Nephron progenitor cell (in vitro differentiated cells): Measurements from ENCODE around the gene MTR.

Experiments used
- DNase-seq: peaks from one replicate; pipeline ENCODE4 v3.0.0; 2021
- H3K27ac Mint-ChIP-seq: 2 replicates; pipeline ENCODE4 v1.8.0; 2021; ENCODE audit warnings: mild to moderate bottlenecking, moderate library complexity, mixed read lengths
- H3K27me3 Mint-ChIP-seq: 2 replicates; pipeline ENCODE4 v1.8.0; 2021; ENCODE audit warnings: mild to moderate bottlenecking, low read depth, mixed read lengths; ENCODE audit not compliant: poor library complexity
- H3K36me3 Mint-ChIP-seq: 2 replicates; pipeline ENCODE4 v1.8.0; 2021; ENCODE audit warnings: low read depth, mixed read lengths
- H3K4me1 Mint-ChIP-seq: 2 replicates; pipeline ENCODE4 v1.8.0; 2021; ENCODE audit warnings: mixed read lengths
- H3K4me3 Mint-ChIP-seq: 2 replicates; pipeline ENCODE4 v1.8.0; 2021; ENCODE audit warnings: mild to moderate bottlenecking, moderate library complexity, mixed read lengths
- H3K9me3 Mint-ChIP-seq: 2 replicates; pipeline ENCODE4 v1.8.0; 2021; ENCODE audit warnings: mild to moderate bottlenecking, moderate library complexity, mixed read lengths
- TF ChIP-seq, protein P1 (sequence below): fragments of 200-600 bp; sonication (generic); IDR thresholded peaks from 2 replicates; pipeline ENCODE4 v1.5.0; 2021; ENCODE audit warnings: antibody characterized with exemption

The MTR gene

GRCh38 chr1:236938760-236939159, 143.7 kb downstream of the MTR start:
- H3K27ac Mint-ChIP-seq: no peak overlapping the region
- TF ChIP-seq, protein P1, sequence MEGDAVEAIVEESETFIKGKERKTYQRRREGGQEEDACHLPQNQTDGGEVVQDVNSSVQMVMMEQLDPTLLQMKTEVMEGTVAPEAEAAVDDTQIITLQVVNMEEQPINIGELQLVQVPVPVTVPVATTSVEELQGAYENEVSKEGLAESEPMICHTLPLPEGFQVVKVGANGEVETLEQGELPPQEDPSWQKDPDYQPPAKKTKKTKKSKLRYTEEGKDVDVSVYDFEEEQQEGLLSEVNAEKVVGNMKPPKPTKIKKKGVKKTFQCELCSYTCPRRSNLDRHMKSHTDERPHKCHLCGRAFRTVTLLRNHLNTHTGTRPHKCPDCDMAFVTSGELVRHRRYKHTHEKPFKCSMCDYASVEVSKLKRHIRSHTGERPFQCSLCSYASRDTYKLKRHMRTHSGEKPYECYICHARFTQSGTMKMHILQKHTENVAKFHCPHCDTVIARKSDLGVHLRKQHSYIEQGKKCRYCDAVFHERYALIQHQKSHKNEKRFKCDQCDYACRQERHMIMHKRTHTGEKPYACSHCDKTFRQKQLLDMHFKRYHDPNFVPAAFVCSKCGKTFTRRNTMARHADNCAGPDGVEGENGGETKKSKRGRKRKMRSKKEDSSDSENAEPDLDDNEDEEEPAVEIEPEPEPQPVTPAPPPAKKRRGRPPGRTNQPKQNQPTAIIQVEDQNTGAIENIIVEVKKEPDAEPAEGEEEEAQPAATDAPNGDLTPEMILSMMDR: no peak
- H3K27me3 Mint-ChIP-seq: no peaks in the 10 kb centered on the region
- H3K4me1 Mint-ChIP-seq: no peaks in the 10 kb centered on the region
- peaks cover 24% of the 10 kb centered on the region for H3K9me3 Mint-ChIP-seq
- no peak overlapping the region for H3K4me3 Mint-ChIP-seq
- no peak for DNase-seq
- no peaks in the 10 kb centered on the region for H3K36me3 Mint-ChIP-seq

DNA sequence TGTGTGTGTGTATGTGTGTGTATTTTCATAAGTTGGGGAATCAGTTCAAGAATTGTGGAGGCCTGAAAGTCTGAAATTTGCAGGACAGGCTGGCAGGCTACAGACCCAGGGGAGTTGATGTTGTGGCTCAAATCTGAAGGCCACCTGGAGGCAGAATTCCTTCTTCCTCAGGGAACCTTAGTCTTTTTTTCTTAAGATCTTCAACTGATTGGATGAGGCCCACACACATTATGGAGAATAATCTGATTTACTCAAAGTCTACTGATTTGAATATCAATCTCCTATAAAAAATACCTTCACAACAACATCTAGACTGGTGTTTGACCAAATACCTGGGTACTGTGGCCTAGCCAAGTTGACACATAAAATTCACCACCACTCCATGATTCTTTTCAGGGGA, 147.3 kb downstream of the MTR start:
- Mint-ChIP-seq H3K27ac (no peak overlapping the region), H3K36me3 (no peaks in the 10 kb centered on the region), H3K4me1 (no peaks in the 10 kb centered on the region), H3K27me3 (peaks cover 2% of the 10 kb centered on the region), H3K9me3 (peaks cover 8% of the 10 kb centered on the region), H3K4me3 (no peak overlapping the region)
- no peak for DNase-seq
- TF ChIP-seq, protein P1: no peak

GRCh38 chr1:236944556-236944955, 149.5 kb downstream of the MTR start:
- Mint-ChIP-seq H3K4me1 (no peaks in the 10 kb centered on the region), H3K27me3 (peaks cover 7% of the 10 kb centered on the region), H3K4me3 (no peak overlapping the region), H3K27ac (no peak overlapping the region), H3K36me3 (no peaks in the 10 kb centered on the region), H3K9me3 (no peaks in the 10 kb centered on the region)
- TF ChIP-seq, protein P1: no peak
- DNase-seq: no peak

GRCh38 chr1:236945002-236945401, 149.9 kb downstream of the MTR start:
- peaks cover 7% of the 10 kb centered on the region for H3K27me3 Mint-ChIP-seq
- no peak overlapping the region for H3K4me3 Mint-ChIP-seq
- no peaks in the 10 kb centered on the region for H3K36me3 Mint-ChIP-seq
- no peak overlapping the region for H3K27ac Mint-ChIP-seq
- TF ChIP-seq, protein P1: no peak
- no peaks in the 10 kb centered on the region for H3K4me1 Mint-ChIP-seq
- no peaks in the 10 kb centered on the region for H3K9me3 Mint-ChIP-seq
- no peak for DNase-seq

- peaks cover 17% of the 10 kb centered on the region for H3K4me1 Mint-ChIP-seq
- H3K4me3 Mint-ChIP-seq: no peak overlapping the region
- DNase-seq: no peak
- no peaks in the 10 kb centered on the region for H3K9me3 Mint-ChIP-seq
- H3K36me3 Mint-ChIP-seq: no peaks in the 10 kb centered on the region
- no peak overlapping the region for H3K27ac Mint-ChIP-seq
- TF ChIP-seq, protein P1: no peak
- peaks cover 9% of the 10 kb centered on the region for H3K27me3 Mint-ChIP-seq
These were observed 152.7 kb downstream of the MTR start for GRCh38 chr1:236947794-236948193.

GRCh38 chr1:236948381-236948780, 153.3 kb downstream of the MTR start:
- DNase-seq: no peak
- Mint-ChIP-seq H3K9me3 (no peaks in the 10 kb centered on the region), H3K4me3 (no peak overlapping the region), H3K4me1 (peaks cover 23% of the 10 kb centered on the region), H3K27ac (no peak overlapping the region), H3K36me3 (no peaks in the 10 kb centered on the region), H3K27me3 (peaks cover 9% of the 10 kb centered on the region)
- TF ChIP-seq, protein P1: no peak
